ENCODE measurements around the gene SLC5A4. TPM values are rescaled to one million over a fixed set of nuclear protein-coding genes. Genes with fewer than 3 reads are reported as not detected.

SLC5A4 gene
- total RNA-seq: 3.1 and 5.7 TPM in 2 replicates

GRCh38 chr22:32255217-32255616 lies at the start of gene SLC5A4:
TSS of gene SLC5A4 (minus strand) at chr22:32255347. CDS start at chr22:32255329, 18 bp downstream.

DNA sequence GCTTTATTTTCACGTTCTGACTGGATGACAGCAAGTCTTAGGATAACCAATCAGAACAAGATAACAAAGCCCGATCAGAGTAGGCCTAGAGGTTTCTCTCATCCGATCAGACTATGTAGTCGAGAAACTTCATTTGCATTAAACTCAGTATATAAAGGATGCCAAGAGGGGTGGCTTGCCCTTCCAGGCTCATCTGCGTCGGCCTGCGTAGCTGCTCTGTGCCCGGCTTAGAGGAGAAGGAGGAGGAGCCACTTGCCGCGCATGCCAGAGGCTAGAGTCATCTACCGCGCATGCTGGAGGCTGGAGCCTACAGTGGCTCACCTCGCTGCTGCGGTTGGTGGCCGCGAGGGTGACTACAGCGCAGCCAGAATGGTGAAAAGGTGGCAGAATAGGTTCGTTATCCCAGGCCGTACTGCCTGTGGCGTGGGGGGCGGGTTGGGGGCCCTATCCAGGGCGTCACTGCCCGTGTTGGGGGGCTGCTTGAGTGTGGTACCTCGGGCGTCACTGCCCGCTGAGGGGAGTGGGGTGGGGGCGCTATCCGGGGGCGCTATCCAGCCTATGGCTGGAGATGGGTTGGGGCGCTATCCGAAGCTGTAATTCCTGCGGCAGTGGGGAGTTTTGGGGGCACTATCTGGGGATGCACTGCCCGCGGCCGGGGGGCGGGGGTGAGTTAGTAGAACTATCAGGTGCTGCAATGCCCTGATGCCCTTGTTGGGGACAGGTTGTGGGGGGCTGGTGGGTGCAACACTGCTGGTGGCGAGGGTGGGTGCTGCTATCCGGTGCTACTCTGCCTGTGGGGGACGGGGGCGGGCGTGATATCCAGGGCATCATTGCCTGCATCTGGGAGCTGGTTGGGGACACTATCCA lies 50.1 kb downstream of the SLC5A4 start, which contains the start of gene RFPL2:
RFPL2 (minus strand) TSS at position 218 of the 867 bp plus-strand sequence. CDS start 2,622 bp downstream, outside the sequence.

Other genes starting within 250 kb of the SLC5A4 start
- 0.09 and 0.33 TPM in 2 replicates for gene SLC5A1, start 212.1 kb downstream of the SLC5A4 start, total RNA-seq
- not detected in 2 replicates for gene C22orf42, start 96.0 kb downstream of the SLC5A4 start, total RNA-seq
- gene RFPL2, start 50.3 kb downstream of the SLC5A4 start, total RNA-seq: under 0.01 and 0.09 TPM in 2 replicates
- gene RFPL3, start 102.5 kb upstream of the SLC5A4 start, total RNA-seq: not detected in 2 replicates
- gene RTCB, start 156.9 kb upstream of the SLC5A4 start, total RNA-seq: 123 and 152 TPM in 2 replicates
- not detected in 2 replicates for gene BPIFC, start 209.1 kb upstream of the SLC5A4 start, total RNA-seq
- 55.3 and 62.7 TPM in 2 replicates for gene FBXO7, start 219.5 kb upstream of the SLC5A4 start, total RNA-seq